Activated CD4-positive, CD25-positive, alpha-beta regulatory T cell treated with anti-CD3 and anti-CD28 coated beads, Interleukin-2, amount 50 U/mL, for 16 hours (primary cell): ENCODE results near the gene HNRNPM.
A peak's percentile ranks its signal among the peaks of the same experiment; 100 is the strongest.
"Not testable (repeated sequence)": the region's sequence is repeated elsewhere in the genome, so short reads cannot be mapped to it uniquely, and the experiment has no call there.

Experiments
- DNase-seq: peaks from one replicate; pipeline ENCODE4 v3.0.0-alpha.2; 2020; ENCODE audit warnings: low read depth, low spot score

HNRNPM gene

GRCh38 chr19:8512115-8512967 is 67.6 kb downstream of the HNRNPM start:
- DNase-seq: no peak

GRCh38 chr19:8513036-8513686 is 68.4 kb downstream of the HNRNPM start:
- DNase-seq: no peak

GRCh38 chr19:8513687-8514504 is 69.1 kb downstream of the HNRNPM start, which contains the start of gene ZNF414:
Gene ZNF414, minus strand, starts transcription at chr19:8514167. Its CDS starts 121 bp downstream, at chr19:8514046.
- peak; percentile 91 for DNase-seq

- not testable (repeated sequence) for DNase-seq
These were observed 69.8 kb downstream of the HNRNPM start for GRCh38 chr19:8514505-8515009.

GRCh38 chr19:8515317-8515716 is 70.5 kb downstream of the HNRNPM start:
- DNase-seq: no peak

- no peak for DNase-seq
These were observed 73.0 kb downstream of the HNRNPM start for GRCh38 chr19:8517551-8518442.

- no peak for DNase-seq
These were observed 73.8 kb downstream of the HNRNPM start for GRCh38 chr19:8518536-8518935.

- no peak for DNase-seq
These were observed 74.6 kb downstream of the HNRNPM start for GRCh38 chr19:8519388-8519787.

GRCh38 chr19:8525401-8525684 is 80.6 kb downstream of the HNRNPM start:
- no peak for DNase-seq

GRCh38 chr19:8526345-8527091 is 81.7 kb downstream of the HNRNPM start:
- DNase-seq: no peak

- DNase-seq: no peak
These were observed 83.7 kb downstream of the HNRNPM start for GRCh38 chr19:8528500-8528899.

GRCh38 chr19:8529369-8530006 is 84.7 kb downstream of the HNRNPM start:
- no peak for DNase-seq

GRCh38 chr19:8530061-8530679 is 85.4 kb downstream of the HNRNPM start:
- no peak for DNase-seq

GRCh38 chr19:8531470-8531869 is 86.7 kb downstream of the HNRNPM start:
- no peak for DNase-seq

- no peak for DNase-seq
These were observed 87.5 kb downstream of the HNRNPM start for GRCh38 chr19:8532225-8532624.

- DNase-seq: no peak
These were observed 91.5 kb downstream of the HNRNPM start for GRCh38 chr19:8536282-8536681.

- no peak for DNase-seq
These were observed 92.3 kb downstream of the HNRNPM start for GRCh38 chr19:8537099-8537498.
